ENCODE results near the gene ALK.

ALK gene

GRCh38 chr2:29196792-29197788 lies 724.3 kb downstream of the ALK start:
- peak; percentile 58 for DNase-seq (ENCODE audit: low spot score)

- DNase-seq (ENCODE audit: low spot score), result no peak
Measured at GRCh38 chr2:29195796-29196195, 725.6 kb downstream of the ALK start.

- no peak for DNase-seq (ENCODE audit: low spot score)
Measured at GRCh38 chr2:29193681-29194080, 727.7 kb downstream of the ALK start.

DNA sequence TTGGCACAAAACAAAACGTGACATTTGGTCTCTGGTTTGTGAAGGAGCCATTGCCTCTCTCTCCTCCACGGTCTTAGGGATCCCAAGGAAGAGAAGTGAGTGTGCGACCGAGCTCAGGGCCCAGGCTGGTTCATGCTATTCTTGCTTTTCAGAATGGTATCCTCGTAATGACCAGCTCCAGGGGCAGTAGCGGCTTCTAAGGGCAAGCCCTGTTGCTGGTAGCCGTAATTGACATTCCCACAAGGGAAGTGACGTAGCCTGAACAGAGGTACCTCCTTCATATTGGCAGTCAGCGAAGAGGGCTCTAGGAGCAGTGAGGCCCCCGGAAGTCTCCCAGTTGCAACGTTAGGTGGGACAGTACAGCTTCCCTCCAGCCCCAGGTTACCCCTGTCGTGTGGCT lies 728.3 kb downstream of the ALK start:
- DNase-seq (ENCODE audit: low spot score), result no peak

DNA sequence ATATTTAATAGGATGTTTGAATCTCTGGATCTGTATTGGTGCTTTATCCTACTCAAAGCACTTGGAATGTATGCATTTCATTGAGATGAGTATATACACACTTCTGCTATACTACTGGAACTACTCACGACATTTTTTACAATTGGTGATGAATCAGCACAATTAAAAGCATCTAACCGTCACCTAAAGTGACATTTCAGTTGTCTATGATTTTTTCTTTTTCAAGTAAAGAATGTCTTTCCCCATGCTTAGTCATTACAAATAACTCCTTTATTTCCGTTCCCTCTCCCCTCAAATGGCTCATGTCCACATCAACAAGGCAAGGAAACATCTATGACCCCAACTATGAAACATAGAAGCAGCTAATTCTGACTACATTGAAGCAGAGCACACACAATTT lies 728.9 kb downstream of the ALK start:
- DNase-seq (ENCODE audit: low spot score), result no peak

GRCh38 chr2:29191817-29192216 lies 729.6 kb downstream of the ALK start:
- DNase-seq (ENCODE audit: low spot score), result no peak

GRCh38 chr2:29189052-29189451 lies 732.3 kb downstream of the ALK start:
- no peak for DNase-seq (ENCODE audit: low spot score)

- DNase-seq (ENCODE audit: low spot score), result no peak
Measured at GRCh38 chr2:29187926-29188325, 733.5 kb downstream of the ALK start.

DNA sequence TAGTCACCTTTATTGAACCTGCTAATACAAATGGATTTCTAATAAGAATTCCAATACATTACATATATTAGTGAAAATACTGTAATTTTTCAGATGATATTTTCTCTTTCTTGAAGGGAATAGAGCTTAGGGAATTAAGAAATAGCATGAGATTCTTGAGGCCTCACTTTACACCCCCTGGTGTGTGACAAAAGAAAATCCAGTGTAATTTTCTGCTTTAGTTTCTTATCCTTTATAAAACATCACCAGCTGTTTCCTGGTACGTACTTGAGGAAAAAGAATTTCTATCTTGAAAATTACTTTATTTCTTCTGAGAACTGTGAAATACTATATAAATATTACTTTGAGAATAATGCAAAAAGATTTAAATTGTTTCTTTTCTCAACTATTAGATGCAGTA lies 734.6 kb downstream of the ALK start:
- DNase-seq (ENCODE audit: low spot score), result no peak

DNA sequence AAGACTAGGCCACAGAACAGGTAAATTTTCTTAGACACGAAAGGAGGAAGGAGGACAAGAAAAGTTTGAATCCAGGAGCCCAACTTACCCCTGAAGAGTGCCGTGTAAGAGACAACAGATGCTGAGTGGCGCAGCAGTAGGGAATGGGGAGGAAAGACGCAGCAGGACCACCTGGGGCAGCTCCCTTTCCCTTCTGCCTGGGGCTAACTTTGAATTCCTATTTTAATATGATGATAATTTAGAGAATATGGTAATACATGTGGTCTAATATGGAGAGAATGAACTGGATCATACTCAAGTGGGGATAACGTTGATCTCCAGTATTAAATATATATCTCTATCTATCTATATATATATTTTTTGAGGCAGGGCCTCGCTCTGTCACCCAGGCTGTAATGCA lies 736.9 kb downstream of the ALK start:
- DNase-seq (ENCODE audit: low spot score), result no peak

- DNase-seq (ENCODE audit: low spot score), result no peak
Measured at GRCh38 chr2:29182920-29183319, 738.5 kb downstream of the ALK start.

- no peak for DNase-seq (ENCODE audit: low spot score)
Measured at GRCh38 chr2:29182334-29182733, 739.1 kb downstream of the ALK start.

- no peak for DNase-seq (ENCODE audit: low spot score)
Measured at GRCh38 chr2:29175338-29175737, 746.0 kb downstream of the ALK start.

- no peak for DNase-seq (ENCODE audit: low spot score)
Measured at GRCh38 chr2:29174937-29175336, 746.4 kb downstream of the ALK start.

GRCh38 chr2:29166242-29167039 lies 754.9 kb downstream of the ALK start:
- no peak for DNase-seq (ENCODE audit: low spot score)

DNA sequence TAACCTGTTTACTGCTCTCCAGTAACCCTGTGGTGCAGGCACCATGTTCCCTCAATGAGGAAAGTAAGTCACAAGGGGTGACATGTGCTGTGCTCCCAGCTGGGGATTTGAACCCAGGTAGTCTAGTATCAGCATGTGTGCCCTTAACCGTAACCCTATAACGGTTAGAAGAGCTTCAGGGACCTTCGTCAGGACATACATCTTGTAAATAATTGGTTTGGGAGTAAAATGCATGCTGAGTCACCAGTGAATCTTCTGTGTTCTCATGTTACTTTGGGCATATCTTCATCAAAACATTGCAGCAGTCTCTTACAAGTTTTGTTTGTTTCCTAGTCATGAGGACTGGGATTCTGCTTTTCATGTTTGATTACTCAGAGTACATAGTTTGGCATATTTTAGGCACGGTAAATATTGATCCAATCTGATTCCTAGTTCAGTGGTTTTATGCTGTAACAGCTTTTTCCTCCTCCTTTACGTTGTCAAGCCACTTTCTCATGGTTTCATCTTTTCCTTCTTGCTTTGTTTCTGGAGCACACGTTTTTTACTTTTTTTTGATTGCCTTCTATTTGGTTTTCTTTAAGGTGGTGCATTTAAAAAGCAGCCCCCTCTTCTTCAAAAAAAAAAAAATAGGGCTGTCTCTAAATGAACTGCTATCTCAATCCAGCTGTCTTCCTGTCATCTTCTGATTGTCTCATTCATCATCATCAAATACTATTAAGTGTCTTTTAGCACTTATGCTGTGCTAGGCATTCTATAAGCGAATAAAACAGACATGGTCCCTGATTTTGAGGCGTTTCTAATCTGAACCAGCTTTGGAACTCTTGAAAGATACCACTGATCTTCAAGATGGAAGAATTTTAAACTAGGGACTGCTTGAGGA lies 755.8 kb downstream of the ALK start:
- DNase-seq (ENCODE audit: low spot score), result no peak

DNA sequence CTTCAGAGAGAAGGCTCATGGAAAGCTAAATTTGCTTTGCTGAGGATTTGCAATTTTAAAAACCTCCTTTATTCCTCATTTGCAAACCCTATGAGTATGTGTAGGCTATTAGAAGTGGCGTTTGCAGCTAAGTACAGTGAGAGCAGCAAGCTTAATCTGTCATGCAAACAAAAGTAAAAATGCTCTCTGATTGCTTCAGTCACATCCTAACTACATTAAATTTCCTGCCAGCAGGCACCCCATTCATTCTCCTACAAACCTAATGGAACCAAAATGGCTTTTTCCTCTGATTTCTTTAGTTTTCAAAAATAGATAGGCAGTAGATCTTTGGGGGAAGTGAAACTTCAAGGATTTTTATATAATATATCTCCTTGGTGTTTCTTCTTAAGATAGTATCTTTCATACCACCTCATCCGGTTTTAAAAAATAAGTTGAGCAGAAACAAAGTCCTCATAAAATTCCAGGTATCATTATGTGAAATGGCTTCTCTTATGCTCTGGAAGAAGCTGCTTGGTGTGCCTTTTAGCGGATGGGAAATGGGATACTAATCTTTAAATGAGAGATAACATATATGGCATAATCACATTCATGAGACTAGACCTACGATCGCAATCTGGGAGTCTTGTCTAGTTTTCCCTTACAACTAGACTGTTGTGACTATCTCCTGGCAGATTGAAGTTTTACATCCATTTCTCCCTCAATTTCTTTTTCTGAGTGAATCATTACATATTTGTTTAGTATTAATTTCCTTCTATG lies 757.1 kb downstream of the ALK start:
- no peak for DNase-seq (ENCODE audit: low spot score)

DNA sequence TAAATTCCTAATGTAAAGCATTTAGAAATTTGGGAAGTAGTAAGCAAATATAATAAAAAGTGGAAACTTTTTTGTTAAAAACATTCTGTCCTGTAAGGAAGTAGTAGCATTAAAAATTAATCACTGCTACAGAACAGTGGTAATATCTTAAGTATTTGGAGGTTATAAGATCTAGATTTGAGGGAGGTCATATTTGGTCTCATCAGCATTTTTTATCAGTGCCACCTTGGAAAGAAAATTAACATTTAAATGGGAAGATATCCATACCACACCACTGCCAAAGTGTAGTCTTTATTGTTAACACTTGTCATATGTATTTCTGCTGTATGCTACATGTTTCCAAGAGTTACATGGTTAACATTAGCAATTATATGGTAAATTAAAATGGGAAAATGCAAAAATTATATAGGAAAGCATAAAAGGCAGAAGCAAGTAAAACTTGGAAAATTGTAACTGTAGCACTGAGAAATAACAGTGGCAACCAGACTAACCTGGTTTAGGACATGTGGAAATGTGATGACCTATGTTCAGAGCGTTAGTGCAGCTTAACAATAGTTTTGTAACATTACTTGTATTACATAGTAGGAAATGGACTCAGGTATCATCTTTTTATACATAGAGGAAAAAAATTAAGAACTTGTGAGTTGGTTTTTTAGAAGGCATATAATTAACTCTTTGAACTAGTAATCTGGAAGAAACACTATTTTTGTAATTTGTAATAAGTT lies 759.0 kb downstream of the ALK start:
- no peak for DNase-seq (ENCODE audit: low spot score)

- DNase-seq (ENCODE audit: low spot score), result no peak
Measured at GRCh38 chr2:29160184-29160583, 761.2 kb downstream of the ALK start.

DNA sequence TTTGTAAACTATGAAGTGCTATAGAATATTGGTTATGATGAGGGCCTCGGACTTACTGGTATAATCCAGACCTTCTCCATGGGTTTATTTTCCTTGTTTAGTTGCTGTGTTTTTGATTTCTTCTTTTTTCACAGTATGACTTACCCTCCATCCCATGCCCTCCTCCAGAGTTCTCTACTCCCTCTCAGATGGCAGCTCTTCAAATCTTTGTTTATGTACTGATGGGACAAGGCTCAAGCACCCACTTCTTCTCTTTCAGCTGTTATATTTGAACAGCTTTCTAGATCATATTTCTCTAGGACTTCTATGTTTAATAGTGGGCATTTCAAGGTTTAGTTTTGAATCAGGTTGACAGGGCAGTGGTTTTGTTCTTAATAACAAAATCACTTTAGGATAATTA lies 762.3 kb downstream of the ALK start:
- no peak for DNase-seq (ENCODE audit: low spot score)

- DNase-seq (ENCODE audit: low spot score), result no peak
Measured at GRCh38 chr2:29157131-29157530, 764.3 kb downstream of the ALK start.

Measured in cerebellar cortex (tissue), 1 donor.